ELF-1 (cell line): ENCODE results near the gene NEUROD6.

Experiments
- DNase-seq: peaks from one replicate; pipeline ENCODE4 v3.0.0-alpha.2; 2016; ENCODE audit warnings: low read depth, low spot score

The NEUROD6 gene

DNA sequence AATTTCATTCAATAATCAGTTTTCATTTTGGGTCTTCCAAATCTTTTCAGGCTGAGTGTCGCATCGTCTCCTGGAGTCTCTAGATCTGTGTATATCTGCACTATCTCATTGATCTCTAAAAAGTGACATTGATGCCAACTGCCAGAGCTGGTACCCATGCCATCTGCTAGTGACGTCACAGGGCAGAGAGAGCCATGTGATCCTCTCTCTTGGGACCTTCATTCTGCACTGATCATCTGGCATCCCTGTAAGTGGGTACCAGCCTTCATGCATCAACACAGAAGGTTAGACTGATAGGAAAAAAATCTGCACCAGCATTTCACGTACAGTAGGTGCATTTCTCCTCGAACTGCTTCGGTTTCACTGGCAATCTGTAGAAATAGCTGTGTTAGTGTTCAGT lies at the start of gene NEUROD6:
NEUROD6 (minus strand) TSS at position 124 of the 400 bp plus-strand sequence. CDS start 1,458 bp downstream, outside the sequence.
- no peak for DNase-seq

DNA sequence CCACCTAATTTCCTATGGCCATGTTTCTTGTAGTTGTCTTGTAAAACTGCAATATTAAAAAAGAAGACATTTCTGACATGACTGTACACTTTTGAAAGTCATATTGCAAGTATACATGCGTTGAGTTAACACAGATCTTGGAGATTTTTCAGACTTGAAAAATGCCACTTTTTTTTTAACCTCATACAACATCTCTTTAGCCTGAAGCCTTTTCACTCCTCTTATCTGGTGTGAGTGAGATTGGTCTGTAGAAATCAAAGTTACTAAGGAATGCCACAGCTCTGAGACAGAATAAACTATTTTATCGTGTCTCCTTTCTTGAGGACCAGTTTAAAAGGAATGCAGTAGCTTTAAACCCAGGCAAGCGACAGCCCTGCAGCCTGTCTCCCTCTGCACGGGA lies 43.9 kb upstream of the NEUROD6 start:
- DNase-seq, result no peak

DNA sequence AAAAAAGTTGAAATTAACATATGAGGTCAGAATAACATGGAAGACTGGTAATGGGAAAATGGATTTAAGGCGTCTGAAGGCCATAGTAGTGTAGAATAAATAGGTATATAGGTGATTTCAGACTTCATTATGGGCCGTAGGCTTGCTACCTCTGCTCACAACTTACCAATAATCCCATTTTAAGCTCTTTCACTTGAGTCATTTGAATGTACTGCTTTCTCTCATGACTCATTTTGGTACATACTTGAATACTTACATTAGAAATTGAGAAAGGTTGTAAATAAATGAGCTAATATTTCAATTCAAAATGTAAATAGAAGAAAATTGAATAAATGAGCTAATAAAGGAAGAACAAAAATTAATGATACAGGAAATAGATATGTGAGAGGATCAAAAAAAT lies 42.2 kb upstream of the NEUROD6 start:
- no peak for DNase-seq

- DNase-seq, result peak; percentile 80
Measured at GRCh38 chr7:31373337-31374289, 33.1 kb upstream of the NEUROD6 start.

GRCh38 chr7:31372231-31372959 lies 31.9 kb upstream of the NEUROD6 start:
- no peak for DNase-seq

- no peak for DNase-seq
Measured at GRCh38 chr7:31371621-31372020, 31.1 kb upstream of the NEUROD6 start.

- DNase-seq, result no peak
Measured at GRCh38 chr7:31370609-31371008, 30.1 kb upstream of the NEUROD6 start.

DNA sequence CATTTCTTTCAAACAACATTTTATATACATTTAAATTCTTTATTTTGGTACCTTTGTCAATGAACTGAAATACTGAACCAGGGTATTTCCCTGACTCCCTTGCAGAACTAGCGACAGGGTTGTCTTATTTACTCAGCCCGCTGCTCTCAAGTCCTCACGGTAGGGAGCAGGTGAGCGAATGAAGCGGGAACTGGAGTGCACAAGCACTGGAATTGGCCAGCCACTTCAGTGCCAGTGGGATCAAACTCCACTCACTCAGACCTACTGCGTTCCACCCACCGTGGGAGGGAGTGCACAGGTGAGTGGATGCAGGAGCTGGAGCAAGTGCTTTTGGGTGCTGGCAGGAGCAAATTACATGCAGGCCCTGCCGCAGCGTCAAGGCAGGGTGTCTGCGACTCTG lies 28.1 kb upstream of the NEUROD6 start:
- no peak for DNase-seq

GRCh38 chr7:31363496-31363895 lies 23.0 kb upstream of the NEUROD6 start:
- DNase-seq, result no peak

DNA sequence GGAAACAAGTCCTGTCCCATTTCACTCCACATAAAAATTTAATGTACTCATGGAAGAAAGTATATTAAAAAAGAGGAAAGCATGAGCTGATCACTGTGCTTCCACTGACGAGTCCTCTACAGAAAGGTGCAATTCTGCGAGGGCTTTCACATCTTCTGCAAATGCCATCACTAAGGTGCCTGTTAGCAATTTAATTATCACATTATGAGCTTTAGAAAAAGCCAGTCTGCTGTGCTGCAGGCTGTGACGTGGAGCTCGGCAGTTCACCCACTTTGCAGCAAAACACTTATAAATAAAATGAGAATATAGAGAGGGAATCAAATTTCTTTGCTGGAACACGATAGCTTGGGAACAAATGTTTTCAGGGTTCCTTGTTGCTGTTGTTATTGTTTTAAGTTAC lies 22.5 kb upstream of the NEUROD6 start:
- DNase-seq, result no peak

GRCh38 chr7:31362401-31362800 lies 21.9 kb upstream of the NEUROD6 start:
- DNase-seq, result peak; percentile 74

- DNase-seq, result no peak
Measured at GRCh38 chr7:31358467-31358866, 17.9 kb upstream of the NEUROD6 start.

DNA sequence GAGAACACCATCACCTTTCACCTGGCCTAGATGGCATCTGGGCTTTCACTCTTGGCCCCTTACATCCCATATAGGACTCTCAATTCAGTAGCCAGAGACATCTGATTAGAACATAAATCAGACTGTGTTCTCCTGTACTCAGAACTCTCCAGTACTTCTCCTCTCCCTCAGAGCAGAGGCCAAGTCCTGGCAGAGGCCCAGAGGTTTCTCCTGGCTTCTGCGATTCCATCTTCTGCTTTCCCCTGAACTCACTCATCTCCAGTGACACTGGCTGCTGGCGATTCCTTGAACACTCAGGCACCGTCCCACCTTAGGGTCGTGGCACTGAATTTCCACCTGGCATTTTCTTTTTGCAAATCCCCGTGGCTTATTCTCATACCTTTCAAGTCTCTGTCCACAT lies 4.9 kb upstream of the NEUROD6 start:
- DNase-seq, result no peak

- no peak for DNase-seq
Measured at GRCh38 chr7:31343516-31344305, 3.2 kb upstream of the NEUROD6 start.

DNA sequence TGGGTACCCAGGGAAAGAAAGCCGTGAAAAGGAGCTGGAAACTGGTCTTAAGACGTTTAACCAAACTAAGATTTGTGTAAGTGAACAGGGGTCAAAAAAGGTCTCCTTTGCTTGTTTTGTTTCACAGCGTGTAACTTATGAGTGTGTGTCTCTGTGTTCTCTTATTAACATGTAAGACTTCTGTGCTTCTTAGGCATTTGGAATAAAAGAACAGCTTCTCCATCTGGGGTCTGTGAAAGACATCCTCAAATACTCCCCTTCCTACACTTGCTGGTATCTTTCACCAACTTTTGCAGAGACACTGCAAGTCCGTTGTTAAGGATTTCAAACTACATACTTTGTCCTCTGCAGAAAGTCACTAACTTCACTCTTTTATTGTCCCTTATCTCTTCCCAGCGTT lies 615 bp upstream of the NEUROD6 start:
- DNase-seq, result no peak

DNA sequence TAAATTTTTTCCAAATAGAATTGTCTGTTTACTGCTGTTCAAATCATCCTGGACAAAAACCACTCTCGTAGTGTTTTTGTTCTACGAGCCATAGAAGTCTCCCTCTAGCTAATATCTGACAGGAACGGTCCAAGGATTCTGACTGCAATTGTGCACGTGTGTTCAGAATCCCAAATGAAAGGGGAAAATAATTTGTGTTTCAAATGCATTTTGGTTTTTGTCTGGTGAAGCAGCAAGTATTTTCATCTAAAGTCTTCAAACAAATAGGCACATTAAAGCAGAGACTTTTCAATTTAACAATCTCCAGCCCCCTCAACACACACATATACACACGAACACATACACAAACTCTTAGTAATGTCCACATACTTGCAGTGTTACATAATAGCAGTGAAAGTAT lies 475 bp downstream of the NEUROD6 start:
- no peak for DNase-seq

DNA sequence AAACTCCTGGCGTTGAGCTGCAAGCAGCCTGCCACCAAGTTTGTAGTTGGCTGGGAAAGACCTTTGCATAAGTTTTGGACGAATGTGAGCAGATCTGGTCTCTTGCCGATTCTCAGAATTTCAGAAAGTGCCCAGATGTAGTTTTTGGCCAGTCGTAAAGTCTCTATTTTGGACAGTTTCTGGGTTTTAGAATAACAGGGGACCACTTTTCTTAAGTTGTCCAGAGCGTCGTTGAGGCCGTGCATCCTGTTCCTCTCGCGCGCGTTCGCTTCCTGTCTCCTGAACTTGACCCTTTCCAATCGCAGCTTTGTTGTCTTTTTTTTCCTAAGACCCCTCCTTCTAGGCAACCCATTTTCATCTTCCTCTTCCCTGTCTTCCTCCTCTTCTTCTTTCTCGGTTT lies 1.8 kb downstream of the NEUROD6 start:
- no peak for DNase-seq

- DNase-seq, result no peak
Measured at GRCh38 chr7:31337002-31337565, 3.4 kb downstream of the NEUROD6 start.

GRCh38 chr7:31336202-31337001 lies 4.1 kb downstream of the NEUROD6 start:
- peak; percentile 64 for DNase-seq

DNA sequence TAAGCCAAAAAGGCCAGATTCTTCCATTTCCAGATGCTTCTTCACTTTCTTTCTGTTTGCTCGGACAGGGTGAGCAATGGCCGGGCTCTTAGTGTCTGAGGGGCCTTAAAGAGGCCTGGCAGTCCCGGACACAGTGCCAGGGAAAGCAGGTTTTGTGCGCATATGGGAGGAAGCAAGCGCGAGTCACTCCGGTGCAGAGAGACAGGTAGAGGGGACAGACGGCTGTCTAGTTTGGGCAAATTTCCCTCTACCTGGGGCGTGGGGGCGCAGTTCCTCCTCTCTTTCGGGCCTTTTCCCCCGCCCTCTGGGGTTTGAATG lies 4.7 kb downstream of the NEUROD6 start:
- no peak for DNase-seq
